NK-92 (cell line): ENCODE measurements around the gene IL3.

Experiments
- DNase-seq: peaks from one replicate; lab custom pipeline; 2025; ENCODE audit not compliant: unreplicated experiment; lab: John Stamatoyannopoulos, UW

IL3 gene

GRCh38 chr5:132072070-132072469, 11.6 kb downstream of the IL3 start:
- DNase-seq = no peak

- DNase-seq = no peak
Measured at GRCh38 chr5:132072528-132072927, 12.1 kb downstream of the IL3 start.

- DNase-seq = no peak
Measured at GRCh38 chr5:132073231-132074013, 13.0 kb downstream of the IL3 start, which contains the start of gene CSF2. TSS of gene CSF2 (plus strand) at chr5:132073789. CDS start at chr5:132073824, 35 bp downstream.

GRCh38 chr5:132074091-132074771, 13.8 kb downstream of the IL3 start:
- no peak for DNase-seq

DNA sequence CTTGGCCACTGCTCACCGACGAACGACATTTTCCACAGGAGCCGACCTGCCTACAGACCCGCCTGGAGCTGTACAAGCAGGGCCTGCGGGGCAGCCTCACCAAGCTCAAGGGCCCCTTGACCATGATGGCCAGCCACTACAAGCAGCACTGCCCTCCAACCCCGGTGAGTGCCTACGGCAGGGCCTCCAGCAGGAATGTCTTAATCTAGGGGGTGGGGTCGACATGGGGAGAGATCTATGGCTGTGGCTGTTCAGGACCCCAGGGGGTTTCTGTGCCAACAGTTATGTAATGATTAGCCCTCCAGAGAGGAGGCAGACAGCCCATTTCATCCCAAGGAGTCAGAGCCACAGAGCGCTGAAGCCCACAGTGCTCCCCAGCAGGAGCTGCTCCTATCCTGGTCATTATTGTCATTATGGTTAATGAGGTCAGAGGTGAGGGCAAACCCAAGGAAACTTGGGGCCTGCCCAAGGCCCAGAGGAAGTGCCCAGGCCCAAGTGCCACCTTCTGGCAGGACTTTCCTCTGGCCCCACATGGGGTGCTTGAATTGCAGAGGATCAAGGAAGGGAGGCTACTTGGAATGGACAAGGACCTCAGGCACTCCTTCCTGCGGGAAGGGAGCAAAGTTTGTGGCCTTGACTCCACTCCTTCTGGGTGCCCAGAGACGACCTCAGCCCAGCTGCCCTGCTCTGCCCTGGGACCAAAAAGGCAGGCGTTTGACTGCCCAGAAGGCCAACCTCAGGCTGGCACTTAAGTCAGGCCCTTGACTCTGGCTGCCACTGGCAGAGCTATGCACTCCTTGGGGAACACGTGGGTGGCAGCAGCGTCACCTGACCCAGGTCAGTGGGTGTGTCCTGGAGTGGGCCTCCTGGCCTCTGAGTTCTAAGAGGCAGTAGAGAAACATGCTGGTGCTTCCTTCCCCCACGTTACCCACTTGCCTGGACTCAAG, 14.6 kb downstream of the IL3 start:
- DNase-seq = no peak

GRCh38 chr5:132075719-132076077, 15.2 kb downstream of the IL3 start:
- DNase-seq = no peak

GRCh38 chr5:132076202-132076830, 15.9 kb downstream of the IL3 start:
- DNase-seq = no peak

DNA sequence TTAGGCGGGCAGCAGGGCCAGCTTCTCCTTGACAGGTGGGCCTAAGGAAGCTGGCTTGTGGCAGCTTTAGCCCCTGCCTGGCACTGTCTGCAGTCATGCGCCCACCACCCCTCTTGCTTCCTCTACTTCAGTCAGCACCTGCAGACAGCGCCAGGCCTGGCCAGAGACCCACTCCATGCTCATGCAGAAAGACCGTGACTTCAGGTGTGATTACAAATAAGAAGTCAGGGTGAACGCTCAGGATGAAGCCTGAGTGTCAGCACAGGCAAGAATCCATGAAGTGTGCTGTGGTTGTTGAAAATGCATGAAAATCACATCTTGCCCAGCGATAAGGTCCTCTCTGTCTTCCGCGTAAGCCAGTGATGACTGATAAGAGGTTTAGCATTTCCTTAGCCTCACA, 16.5 kb downstream of the IL3 start:
- no peak for DNase-seq

DNA sequence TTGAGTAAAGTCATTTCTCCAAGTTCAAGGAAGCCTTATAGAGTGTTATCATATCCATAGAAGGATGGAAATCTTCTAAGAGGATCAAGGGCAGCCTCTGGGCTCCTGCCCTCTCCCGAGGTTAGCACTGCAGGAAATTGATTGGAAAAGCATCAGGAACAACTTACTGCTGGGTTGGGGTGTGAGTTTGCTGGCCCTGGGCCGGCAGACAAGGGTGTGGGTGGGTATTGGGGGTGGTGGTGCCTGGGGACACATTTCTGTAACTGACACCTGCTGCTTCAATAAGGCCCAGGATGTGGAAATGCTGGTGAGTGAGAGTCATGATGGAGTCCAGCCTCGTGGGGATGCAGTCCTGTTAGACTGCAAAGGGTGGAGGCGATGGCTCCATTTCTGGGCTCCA, 18.6 kb downstream of the IL3 start:
- no peak for DNase-seq

- DNase-seq = no peak
Measured at GRCh38 chr5:132079619-132080018, 19.2 kb downstream of the IL3 start.

- no peak for DNase-seq
Measured at GRCh38 chr5:132080595-132080994, 20.1 kb downstream of the IL3 start.

DNA sequence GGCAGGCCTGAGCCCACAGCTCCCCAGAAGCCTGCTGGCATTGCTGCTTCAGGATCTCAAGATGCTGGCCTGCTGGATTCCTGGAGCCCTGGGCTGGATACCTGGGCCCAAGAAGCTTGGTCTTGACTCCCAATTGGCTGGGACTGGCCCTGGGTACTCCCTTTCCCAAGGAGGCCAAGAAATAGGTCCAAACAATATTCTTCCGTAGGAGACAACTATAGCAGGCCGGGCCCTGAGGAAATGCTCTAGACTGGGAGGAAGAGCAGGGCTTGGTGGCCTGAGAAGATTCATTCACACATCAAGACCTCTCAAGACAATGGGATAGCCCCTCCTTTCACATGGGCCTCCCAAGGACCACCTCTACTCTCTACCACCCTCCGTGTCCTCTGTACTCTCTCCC, 21.0 kb downstream of the IL3 start:
- no peak for DNase-seq

DNA sequence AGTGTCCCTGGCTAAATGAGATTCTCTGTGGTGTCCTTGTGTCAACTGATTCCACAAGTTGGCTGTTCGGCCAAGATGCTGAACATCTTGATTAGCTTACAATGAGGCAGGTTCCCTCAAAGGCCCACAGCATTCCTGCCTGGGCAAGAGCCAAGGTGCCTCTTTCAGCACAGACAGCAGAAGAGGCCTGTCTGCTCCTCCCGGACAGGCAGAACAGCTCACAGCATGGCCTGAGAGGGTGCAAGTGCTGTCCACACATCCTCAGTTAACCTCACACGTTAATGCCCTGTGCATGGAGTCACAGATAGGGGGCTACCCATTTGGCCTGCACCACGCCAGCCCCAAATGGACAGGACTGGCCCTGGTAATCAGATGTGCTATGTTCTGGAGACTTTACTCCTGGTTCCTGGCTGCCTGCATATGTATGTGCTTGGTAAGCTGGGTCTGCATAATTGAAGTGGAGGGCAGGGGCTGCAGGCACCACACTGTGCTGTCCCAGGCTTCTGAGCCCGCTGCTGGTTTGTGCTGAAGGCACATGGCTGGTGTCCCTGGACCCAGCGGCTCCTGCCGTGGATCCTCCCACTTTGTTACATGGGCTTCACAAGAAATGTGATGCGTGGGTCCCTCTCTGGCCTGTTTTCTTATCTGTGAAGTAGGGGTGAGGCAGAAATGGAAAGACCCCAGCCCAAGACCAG, 22.0 kb downstream of the IL3 start:
- no peak for DNase-seq

DNA sequence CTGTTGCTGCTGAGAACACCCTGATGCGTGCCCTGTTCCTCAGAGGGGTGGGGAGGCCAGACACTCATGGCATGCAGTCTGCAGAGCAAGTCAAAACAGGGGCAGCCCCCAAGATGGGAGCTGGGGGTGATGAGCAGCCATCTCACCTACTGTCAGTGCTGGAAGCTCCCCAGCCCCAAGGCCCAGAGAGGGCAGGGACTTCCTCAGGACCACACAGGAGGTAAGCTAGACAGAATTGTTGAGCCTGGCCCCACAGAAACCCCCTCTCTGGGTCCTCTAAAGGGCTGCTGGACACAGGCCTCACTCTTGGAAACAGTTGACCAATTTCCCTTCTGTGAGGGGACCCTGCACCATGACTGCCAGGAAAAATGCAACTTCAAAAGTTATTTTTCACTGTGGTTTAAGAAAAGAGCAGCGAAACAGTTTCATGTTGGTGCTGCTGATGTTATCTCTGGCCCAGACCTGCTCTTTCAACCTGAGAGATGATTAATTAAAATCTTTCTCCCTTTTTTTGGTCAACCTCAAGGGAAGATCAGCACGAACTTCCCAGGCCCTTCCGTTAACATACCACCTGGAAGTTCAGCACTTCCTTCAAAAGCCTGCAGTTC, 22.7 kb downstream of the IL3 start:
- DNase-seq = no peak

DNA sequence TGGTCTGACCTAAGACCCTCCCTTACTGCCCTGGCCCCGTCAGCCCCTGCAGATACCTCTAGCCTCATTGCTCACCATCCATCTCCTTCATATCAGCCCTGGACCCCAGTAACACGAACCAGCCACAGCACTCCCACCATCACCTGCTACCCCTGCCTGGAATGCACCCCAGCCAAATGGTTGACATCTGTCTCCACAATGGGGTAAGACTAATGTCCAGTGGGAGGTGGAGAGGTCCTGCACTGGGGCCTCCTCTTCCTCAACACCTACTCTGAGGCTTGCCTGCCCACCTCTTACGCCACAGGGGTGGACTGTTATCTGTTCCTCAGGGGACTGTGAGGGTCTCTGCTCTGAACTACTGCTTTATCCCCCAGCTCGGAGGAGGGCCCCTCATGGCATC, 25.2 kb downstream of the IL3 start:
- no peak for DNase-seq

GRCh38 chr5:132086277-132086794, 25.9 kb downstream of the IL3 start:
- DNase-seq = no peak

DNA sequence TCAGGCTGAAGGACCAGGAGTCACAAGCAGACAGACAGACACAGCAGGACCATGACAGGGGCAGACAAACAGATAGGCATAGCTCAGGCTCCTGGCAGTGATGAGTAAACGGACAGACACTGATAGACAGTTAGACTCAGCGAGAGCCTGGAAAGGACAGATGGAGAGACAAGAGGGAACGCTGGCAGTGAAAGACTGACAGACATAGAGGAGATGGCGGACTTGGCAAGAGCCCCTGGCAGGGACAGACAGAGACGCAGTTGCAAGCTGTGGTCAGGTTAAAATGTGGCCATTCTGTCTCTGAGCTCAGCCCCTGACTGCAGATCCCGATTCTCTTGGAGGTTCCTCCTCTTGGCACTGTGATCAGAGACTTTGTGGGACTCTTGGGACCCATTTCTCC, 26.7 kb downstream of the IL3 start:
- no peak for DNase-seq

- DNase-seq = no peak
Measured at GRCh38 chr5:132087661-132088060, 27.2 kb downstream of the IL3 start.

- DNase-seq = no peak
Measured at GRCh38 chr5:132089363-132089762, 28.9 kb downstream of the IL3 start.

DNA sequence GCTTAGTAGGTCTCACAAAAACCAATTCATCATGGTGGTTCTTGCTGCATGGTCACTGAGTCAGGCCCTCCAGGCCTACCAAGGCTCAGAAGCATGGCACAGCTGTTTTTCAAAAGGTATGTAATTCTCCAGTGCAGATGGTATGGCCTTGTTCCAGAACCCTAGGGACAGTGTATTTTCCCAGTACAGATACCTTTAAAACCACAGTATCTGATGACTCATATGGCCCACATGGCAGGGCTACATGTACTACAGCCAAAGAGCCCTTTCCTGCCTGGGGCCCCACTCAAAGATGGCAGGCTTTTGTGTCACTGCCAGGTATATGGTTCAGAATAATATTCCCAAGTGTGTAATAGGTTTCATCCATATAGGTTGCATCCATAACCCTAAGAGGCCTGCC, 29.7 kb downstream of the IL3 start:
- no peak for DNase-seq
